Measurements from ENCODE around the gene F2RL3. TPM values are rescaled to one million over a fixed set of nuclear protein-coding genes. Genes with fewer than 3 reads are reported as not detected.

The F2RL3 gene
- total RNA-seq, 1 experiment from 2014 or later: not detected

DNA sequence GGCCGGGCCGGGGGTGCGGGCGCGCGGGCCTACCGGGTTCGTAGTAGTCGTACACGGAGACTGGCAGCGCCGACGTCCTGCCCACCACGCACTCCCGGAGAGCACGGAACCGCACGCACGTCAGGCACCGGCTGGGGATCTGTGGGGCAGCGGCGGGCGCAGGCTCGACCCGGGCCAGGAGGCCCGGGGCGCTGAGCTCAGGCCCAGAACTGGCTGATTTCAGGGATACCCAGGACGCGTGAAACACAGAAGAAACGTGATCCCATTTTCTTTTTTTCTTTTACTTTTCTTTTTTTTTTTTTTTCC lies 9.0 kb downstream of the F2RL3 start:
- H3K4me1 Mint-ChIP-seq (ENCODE audit: low read depth, unreplicated experiment): no peaks in the 10 kb centered on the region
- no peaks in the 10 kb centered on the region for H3K36me3 ChIP-seq (ENCODE audit: control insufficient read depth, insufficient read depth, low read length)
- H3K27me3 ChIP-seq (replicated peaks; ENCODE audit: control insufficient read depth, insufficient read depth, low read length): no peaks in the 10 kb centered on the region
- ChIA-PET POLR2A (no interaction called here), CTCF (no interaction called here)
- no TSS peak for BruUV-seq (replicated peaks)
- H3K27me3 Mint-ChIP-seq (ENCODE audit: insufficient read depth, unreplicated experiment): no peaks in the 10 kb centered on the region
- H3K4me3 ChIP-seq (ENCODE audit: low read depth, low read length): no peak overlapping the region
- no peak for TF ChIP-seq CTCF (IDR thresholded peaks at IDR 0.05; ENCODE audit: insufficient read depth in 1 of 2, low read depth in 1 of 2, low read length in 1 of 2, severe bottlenecking in 1 of 2, unreplicated experiment in 1 of 2)
- no peaks in the 10 kb centered on the region for H3K9me3 ChIP-seq
- intact Hi-C loops (cut with micrococcal nuclease; ENCODE audit: unreplicated experiment): no loop called here
- no peak overlapping the region for H3K27ac Mint-ChIP-seq (ENCODE audit: unreplicated experiment)
- H3K4me1 ChIP-seq: no peaks in the 10 kb centered on the region
- no peaks in the 10 kb centered on the region for H3K36me3 Mint-ChIP-seq (ENCODE audit: insufficient read depth, unreplicated experiment)
- no peak for DNase-seq
- H3K9me3 Mint-ChIP-seq (ENCODE audit: unreplicated experiment): no peaks in the 10 kb centered on the region
- H3K4me3 Mint-ChIP-seq (ENCODE audit: unreplicated experiment): no peak overlapping the region

DNA sequence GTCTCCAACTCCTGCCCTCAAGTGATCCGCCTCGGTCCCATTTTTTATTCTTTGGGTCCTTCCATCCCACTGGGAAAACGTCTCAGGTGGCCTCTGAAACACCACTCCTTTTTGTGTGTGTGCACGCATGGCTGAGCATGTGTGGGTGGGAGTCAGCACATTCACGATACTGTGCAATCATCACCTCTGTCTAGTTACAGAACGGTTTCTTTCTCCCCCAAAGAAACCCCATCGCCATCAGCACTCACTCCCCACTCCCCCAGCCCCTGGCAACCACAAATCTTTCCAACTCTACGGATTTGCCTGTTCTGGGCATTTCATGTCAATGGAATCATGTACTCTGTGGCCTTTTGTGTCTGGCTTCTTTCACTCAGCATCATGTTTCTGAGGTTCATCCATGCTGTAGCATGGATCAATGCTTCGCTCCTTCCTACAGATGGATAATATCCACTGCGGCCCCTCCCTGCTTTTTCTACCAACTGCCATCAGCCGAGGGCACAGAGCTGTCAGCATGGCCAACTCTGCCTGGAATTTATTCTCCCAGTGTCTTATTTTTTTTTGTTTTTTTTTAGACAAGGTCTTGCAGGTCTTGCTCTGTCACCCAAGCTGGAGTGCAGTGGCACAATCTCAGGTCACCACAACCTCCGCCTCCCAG lies 9.7 kb downstream of the F2RL3 start:
- intact Hi-C loops (cut with micrococcal nuclease; ENCODE audit: unreplicated experiment): no loop called here

DNA sequence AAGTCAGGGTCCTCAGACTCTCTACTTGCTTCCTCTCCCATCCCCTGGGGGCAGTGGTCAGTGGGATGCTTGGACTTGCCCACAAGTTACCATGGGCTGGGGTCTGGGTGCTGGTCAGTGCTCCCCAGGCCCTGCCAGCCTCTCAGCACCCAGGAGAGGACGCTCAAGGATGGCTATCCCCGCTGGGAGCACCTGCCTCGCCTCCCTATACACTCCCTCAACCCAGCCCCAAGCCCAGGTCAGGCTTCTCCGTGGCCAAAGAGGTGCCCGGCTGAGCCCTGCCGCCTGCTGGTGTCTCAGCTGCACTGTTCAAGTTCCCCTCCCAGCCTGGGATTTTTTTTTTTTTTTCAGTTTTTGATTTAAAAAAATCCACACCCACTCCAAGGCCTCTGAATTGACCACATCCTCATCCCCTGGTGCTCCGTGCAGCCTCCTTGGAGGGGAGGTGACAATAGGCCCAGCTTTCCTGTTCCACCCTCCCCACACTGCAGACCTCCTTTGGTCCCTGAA lies 10.8 kb downstream of the F2RL3 start:
- Mint-ChIP-seq H3K4me1 (ENCODE audit: low read depth, unreplicated experiment) (no peaks in the 10 kb centered on the region), H3K27me3 (ENCODE audit: insufficient read depth, unreplicated experiment) (no peaks in the 10 kb centered on the region), H3K9me3 (ENCODE audit: unreplicated experiment) (no peaks in the 10 kb centered on the region), H3K36me3 (ENCODE audit: insufficient read depth, unreplicated experiment) (no peaks in the 10 kb centered on the region), H3K4me3 (ENCODE audit: unreplicated experiment) (no peak overlapping the region), H3K27ac (ENCODE audit: unreplicated experiment) (no peak overlapping the region)
- peak; percentile 40 to 50 for TF ChIP-seq CTCF (IDR thresholded peaks at IDR 0.05; ENCODE audit: insufficient read depth in 1 of 2, low read depth in 1 of 2, low read length in 1 of 2, severe bottlenecking in 1 of 2, unreplicated experiment in 1 of 2)
- H3K4me3 ChIP-seq (ENCODE audit: low read depth, low read length): no peak overlapping the region
- DNase-seq: peak in 1 of 2 experiments; percentile 29
- no peaks in the 10 kb centered on the region for H3K36me3 ChIP-seq (ENCODE audit: control insufficient read depth, insufficient read depth, low read length)
- POLR2A ChIA-PET: no interaction called here
- H3K4me1 ChIP-seq: no peaks in the 10 kb centered on the region
- BruUV-seq (replicated peaks): no TSS peak
- H3K9me3 ChIP-seq: no peaks in the 10 kb centered on the region
- no peaks in the 10 kb centered on the region for H3K27me3 ChIP-seq (replicated peaks; ENCODE audit: control insufficient read depth, insufficient read depth, low read length)
- CTCF ChIA-PET: no interaction called here
- intact Hi-C loops (cut with micrococcal nuclease; ENCODE audit: unreplicated experiment): no loop called here

More for the DNA sequence above, 9.7 kb downstream of the F2RL3 start:
- CTCF ChIA-PET: interaction anchor here (0.6 kb wide), 1 partner anchor 10 kb away, joined by 4 read pairs; no protein-coding TSS in a partner anchor
- H3K27me3 Mint-ChIP-seq (ENCODE audit: insufficient read depth, unreplicated experiment): no peaks in the 10 kb centered on the region
- no peak for TF ChIP-seq CTCF (IDR thresholded peaks at IDR 0.05; ENCODE audit: insufficient read depth in 1 of 2, low read depth in 1 of 2, low read length in 1 of 2, severe bottlenecking in 1 of 2, unreplicated experiment in 1 of 2)
- H3K4me3 Mint-ChIP-seq (ENCODE audit: unreplicated experiment): peak overlapping the region; percentile 31
- no peaks in the 10 kb centered on the region for H3K27me3 ChIP-seq (replicated peaks; ENCODE audit: control insufficient read depth, insufficient read depth, low read length)
- no peaks in the 10 kb centered on the region for H3K9me3 Mint-ChIP-seq (ENCODE audit: unreplicated experiment)
- no peak overlapping the region for H3K27ac Mint-ChIP-seq (ENCODE audit: unreplicated experiment)
- H3K4me1 ChIP-seq: no peaks in the 10 kb centered on the region
- no TSS peak for BruUV-seq (replicated peaks)
- no peak overlapping the region for H3K4me3 ChIP-seq (ENCODE audit: low read depth, low read length)
- no peaks in the 10 kb centered on the region for H3K4me1 Mint-ChIP-seq (ENCODE audit: low read depth, unreplicated experiment)
- H3K36me3 Mint-ChIP-seq (ENCODE audit: insufficient read depth, unreplicated experiment): no peaks in the 10 kb centered on the region
- no peak for DNase-seq
- no peaks in the 10 kb centered on the region for H3K9me3 ChIP-seq
- POLR2A ChIA-PET: no interaction called here
- H3K36me3 ChIP-seq (ENCODE audit: control insufficient read depth, insufficient read depth, low read length): no peaks in the 10 kb centered on the region

All from Caco-2 (cell line).